Prostate gland (tissue), 2 donors: ENCODE results near the gene RIPOR3. TPM values are rescaled to one million over a fixed set of nuclear protein-coding genes. Genes with fewer than 3 reads are reported as not detected.

Experiments used
- DNase-seq: peaks from one replicate; pipeline ENCODE4 v3.0.0-alpha.2; 2019; ENCODE audit warnings: low spot score
- H3K27ac ChIP-seq, 2 donors: fragments of 200-600 bp; sonication (generic); 2 replicates each; pipeline ENCODE4 v1.5.1; 2017 to 2019
- H3K27me3 ChIP-seq: fragments of 200-600 bp; sonication (generic); replicated peaks from 2 replicates; pipeline ENCODE4 v1.5.1; 2019; ENCODE audit not compliant: insufficient read depth
- H3K36me3 ChIP-seq, 2 donors: fragments of 200-600 bp; sonication (generic); 1 replicate in 1 of 2; 2 replicates in 1 of 2; pipeline versions ENCODE4 v1.5.1 to v1.8.1; 2017 to 2019
- H3K4me1 ChIP-seq: fragments of 200-600 bp; sonication (generic); replicated peaks from 2 replicates; pipeline ENCODE4 v1.5.1; 2019
- H3K4me3 ChIP-seq, 2 donors: fragments of 200-600 bp; sonication (generic); 2 replicates each; pipeline ENCODE4 v1.5.1; 2017 to 2019
- H3K9me3 ChIP-seq: fragments of 200-600 bp; sonication (generic); 2 replicates; pipeline ENCODE4 v1.5.1; 2017
- CTCF ChIP-seq, 4 experiments: fragments of 200-600 bp in 2 of 4; fragments of 450-650 bp in 2 of 4; sonication (generic) in 2 of 4; IDR thresholded peaks; 1 replicate in 3 of 4; 2 replicates in 1 of 4; pipeline ENCODE4 v1.5.1; 2016 to 2019; ENCODE audit warnings: antibody characterized with exemption in 4 of 4, mild to moderate bottlenecking in 2 of 4, moderate library complexity in 2 of 4
- POLR2A ChIP-seq: fragments of 450-650 bp; IDR thresholded peaks from one replicate; pipeline ENCODE4 v1.6.1; 2016; ENCODE audit warnings: antibody characterized with exemption, mild to moderate bottlenecking
- POLR2AphosphoS5 ChIP-seq: sonication (generic); formaldehyde crosslinking; IDR thresholded peaks from one replicate; pipeline ENCODE4 v1.6.1; 2017; ENCODE audit warnings: antibody characterized with exemption
- WGBS: methylation state at CpG from one replicate; pipeline ENCODE4 v1.1.5; 2018; 5-methylcytosine and 5-hydroxymethylcytosine counted together
- intact Hi-C: fragments of 100-400 bp; cut with DNase I; formaldehyde crosslinking; loops from one replicate; pipeline ENCODE4 v1.14.2; 2022
- total RNA-seq, 2 donors: library from RNA; depleted of rRNA; stranded (reverse); fragments of >200 nt; gene quantifications; one replicate each; pipeline ENCODE4 v1.1.0, GENCODE V29; 2016

Gene RIPOR3
- total RNA-seq, 2 donors from 2014 or later = 0.55 to 11.3 TPM

- DNase-seq = no peak
- no peaks in the 10 kb centered on the region for H3K27me3 ChIP-seq
- H3K4me3 ChIP-seq = no peak overlapping the region
- H3K36me3 ChIP-seq = no peaks in the 10 kb centered on the region
- no peaks in the 10 kb centered on the region for H3K4me1 ChIP-seq
- TF ChIP-seq CTCF (IDR thresholded peaks at IDR 0.05) (no peak), POLR2A (no peak), POLR2AphosphoS5 (no peak)
- no peaks in the 10 kb centered on the region for H3K9me3 ChIP-seq
- WGBS = 37% methylated on average over 18 of the region's 19 CpGs
- no peak overlapping the region for H3K27ac ChIP-seq
- intact Hi-C loops = no loop called here
Measured at GRCh38 chr20:50594591-50595432, 96.5 kb downstream of the RIPOR3 start.

- H3K36me3 ChIP-seq = no peaks in the 10 kb centered on the region
- 76% methylated on average over 11 of the region's 11 CpGs for WGBS
- TF ChIP-seq POLR2AphosphoS5 (no peak), CTCF (IDR thresholded peaks at IDR 0.05) (no peak), POLR2A (no peak)
Measured at GRCh38 chr20:50594231-50594590, 97.1 kb downstream of the RIPOR3 start.

GRCh38 chr20:50593005-50593335 is 98.4 kb downstream of the RIPOR3 start:
- TF ChIP-seq CTCF (IDR thresholded peaks at IDR 0.05) (no peak), POLR2AphosphoS5 (no peak), POLR2A (no peak)
- H3K9me3 ChIP-seq = no peaks in the 10 kb centered on the region
- no peak overlapping the region for H3K4me3 ChIP-seq
- H3K36me3 ChIP-seq = no peaks in the 10 kb centered on the region
- H3K4me1 ChIP-seq = peaks cover 1% of the 10 kb centered on the region
- H3K27ac ChIP-seq = no peak overlapping the region
- intact Hi-C loops = no loop called here
- no peak for DNase-seq
- no peaks in the 10 kb centered on the region for H3K27me3 ChIP-seq
- 94% methylated on average over 9 of the region's 9 CpGs for WGBS

More at GRCh38 chr20:50594231-50594590, 97.1 kb downstream of the RIPOR3 start:
- DNase-seq = no peak
- Histone ChIP-seq H3K27ac (no peak overlapping the region), H3K9me3 (no peaks in the 10 kb centered on the region), H3K27me3 (no peaks in the 10 kb centered on the region), H3K4me3 (no peak overlapping the region), H3K4me1 (no peaks in the 10 kb centered on the region)
- intact Hi-C loops = no loop called here

- H3K36me3 ChIP-seq = no peaks in the 10 kb centered on the region
Measured at GRCh38 chr20:50592282-50593004, 98.9 kb downstream of the RIPOR3 start.

More at GRCh38 chr20:50592282-50593004, 98.9 kb downstream of the RIPOR3 start:
- intact Hi-C loops = no loop called here
- Histone ChIP-seq H3K4me3 (no peak overlapping the region), H3K27me3 (no peaks in the 10 kb centered on the region), H3K4me1 (peaks cover 7% of the 10 kb centered on the region), H3K9me3 (no peaks in the 10 kb centered on the region), H3K27ac (peak overlapping the region in 1 of 2 donors; percentile 6)
- TF ChIP-seq POLR2AphosphoS5 (no peak), POLR2A (no peak), CTCF (IDR thresholded peaks at IDR 0.05) (no peak)
- 22% methylated on average over 19 of the region's 19 CpGs for WGBS
- peak; percentile 44 for DNase-seq
